Fibroblast of villous mesenchyme (primary cell): ENCODE measurements around the gene LENEP. TPM values are rescaled to one million over a fixed set of nuclear protein-coding genes. Genes with fewer than 3 reads are reported as not detected.

ENCODE experiments used
- DNase-seq: peaks from one replicate; pipeline ENCODE4 v3.0.0-alpha.2; 2010; ENCODE audit warnings: low read depth
- H3K4me3 ChIP-seq: 2 replicates; pipeline ENCODE4 v1.5.1; 2011; ENCODE audit warnings: low read depth, mild to moderate bottlenecking, low read length
- total RNA-seq: library from RNA; depleted of rRNA; stranded (reverse); fragments of >200 nt; gene quantifications from 2 replicates; pipeline ENCODE4 v1.2.3, GENCODE V29; 2012
- TF ChIP-seq, protein P1 (sequence below): IDR thresholded peaks from 2 replicates; pipeline ENCODE4 v1.5.1; 2012; ENCODE audit warnings: low read depth, mild to moderate bottlenecking, low read length; ENCODE audit not compliant: insufficient read depth

LENEP gene
- total RNA-seq, 1 donor = 0.43 TPM

DNA sequence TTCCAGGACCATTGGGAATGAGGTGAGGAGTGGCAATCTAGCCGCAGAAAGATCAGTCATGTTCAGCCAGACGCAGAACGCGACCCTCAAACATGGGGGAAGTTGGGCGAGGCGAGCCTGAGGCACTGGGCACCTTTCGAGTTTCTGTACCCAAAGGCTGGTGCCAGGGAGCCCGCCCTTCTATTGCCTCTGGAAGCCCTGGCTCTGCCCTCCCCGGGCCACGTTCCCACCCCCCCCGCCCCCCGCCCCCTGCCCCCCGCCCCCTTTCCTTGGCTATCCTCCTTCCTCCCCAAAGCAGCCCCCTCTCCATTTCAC is 7.0 kb downstream of the LENEP start:
- no peak for DNase-seq
- TF ChIP-seq, protein P1, sequence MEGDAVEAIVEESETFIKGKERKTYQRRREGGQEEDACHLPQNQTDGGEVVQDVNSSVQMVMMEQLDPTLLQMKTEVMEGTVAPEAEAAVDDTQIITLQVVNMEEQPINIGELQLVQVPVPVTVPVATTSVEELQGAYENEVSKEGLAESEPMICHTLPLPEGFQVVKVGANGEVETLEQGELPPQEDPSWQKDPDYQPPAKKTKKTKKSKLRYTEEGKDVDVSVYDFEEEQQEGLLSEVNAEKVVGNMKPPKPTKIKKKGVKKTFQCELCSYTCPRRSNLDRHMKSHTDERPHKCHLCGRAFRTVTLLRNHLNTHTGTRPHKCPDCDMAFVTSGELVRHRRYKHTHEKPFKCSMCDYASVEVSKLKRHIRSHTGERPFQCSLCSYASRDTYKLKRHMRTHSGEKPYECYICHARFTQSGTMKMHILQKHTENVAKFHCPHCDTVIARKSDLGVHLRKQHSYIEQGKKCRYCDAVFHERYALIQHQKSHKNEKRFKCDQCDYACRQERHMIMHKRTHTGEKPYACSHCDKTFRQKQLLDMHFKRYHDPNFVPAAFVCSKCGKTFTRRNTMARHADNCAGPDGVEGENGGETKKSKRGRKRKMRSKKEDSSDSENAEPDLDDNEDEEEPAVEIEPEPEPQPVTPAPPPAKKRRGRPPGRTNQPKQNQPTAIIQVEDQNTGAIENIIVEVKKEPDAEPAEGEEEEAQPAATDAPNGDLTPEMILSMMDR = no peak
- H3K4me3 ChIP-seq = peak overlapping the region; percentile 93

DNA sequence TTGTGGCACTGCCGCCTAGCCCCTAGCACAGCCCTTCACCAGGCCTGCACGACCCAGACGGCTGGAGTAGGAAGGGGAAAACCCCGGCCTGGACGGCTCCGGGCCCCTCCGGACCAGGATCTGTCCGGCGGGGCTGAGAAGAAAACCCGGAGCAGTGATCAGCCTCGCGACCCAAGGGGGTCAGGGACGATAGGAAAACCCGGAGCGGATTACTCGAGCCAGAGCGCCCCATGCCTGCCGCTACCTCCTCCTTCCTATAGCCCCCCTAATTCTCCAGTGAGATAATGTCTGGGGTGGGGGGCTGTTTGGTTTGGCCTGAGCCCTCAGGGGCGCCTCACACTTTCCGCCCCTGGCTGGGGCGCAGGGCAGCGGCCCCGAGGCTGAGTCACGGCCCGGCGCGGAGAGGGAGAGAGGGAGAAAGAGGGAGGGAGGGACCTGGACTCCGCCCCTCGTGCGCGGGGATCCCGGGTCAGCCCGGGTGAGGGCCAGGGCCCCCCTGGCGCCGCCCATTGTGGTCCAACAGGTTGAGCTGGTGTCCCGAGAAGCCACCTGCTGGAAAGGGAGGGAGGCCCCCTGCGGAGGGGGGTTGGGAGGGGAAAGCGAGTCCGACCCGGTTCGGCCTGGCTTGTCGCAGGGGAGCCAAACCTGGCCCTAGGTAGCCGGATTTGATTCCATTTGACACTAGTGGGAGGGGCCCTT is 7.5 kb downstream of the LENEP start:
- peak; percentile 84 for DNase-seq
- TF ChIP-seq, protein P1 = peak; percentile 5
- peak overlapping the region; percentile 93 for H3K4me3 ChIP-seq

DNA sequence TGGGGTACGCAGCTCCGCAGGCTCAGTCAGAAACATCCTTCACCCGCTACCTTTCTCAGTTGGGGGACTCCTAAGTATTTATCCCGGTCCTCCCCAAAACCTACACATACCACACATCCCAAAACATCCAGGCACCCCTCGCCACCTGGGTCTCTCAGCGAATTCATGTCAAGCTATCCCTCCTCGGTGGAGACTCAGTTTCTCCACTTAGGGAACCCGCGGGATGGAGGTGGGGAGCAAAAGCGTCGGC is 8.0 kb downstream of the LENEP start:
- TF ChIP-seq, protein P1 = no peak
- peak overlapping the region; percentile 93 for H3K4me3 ChIP-seq
- no peak for DNase-seq

DNA sequence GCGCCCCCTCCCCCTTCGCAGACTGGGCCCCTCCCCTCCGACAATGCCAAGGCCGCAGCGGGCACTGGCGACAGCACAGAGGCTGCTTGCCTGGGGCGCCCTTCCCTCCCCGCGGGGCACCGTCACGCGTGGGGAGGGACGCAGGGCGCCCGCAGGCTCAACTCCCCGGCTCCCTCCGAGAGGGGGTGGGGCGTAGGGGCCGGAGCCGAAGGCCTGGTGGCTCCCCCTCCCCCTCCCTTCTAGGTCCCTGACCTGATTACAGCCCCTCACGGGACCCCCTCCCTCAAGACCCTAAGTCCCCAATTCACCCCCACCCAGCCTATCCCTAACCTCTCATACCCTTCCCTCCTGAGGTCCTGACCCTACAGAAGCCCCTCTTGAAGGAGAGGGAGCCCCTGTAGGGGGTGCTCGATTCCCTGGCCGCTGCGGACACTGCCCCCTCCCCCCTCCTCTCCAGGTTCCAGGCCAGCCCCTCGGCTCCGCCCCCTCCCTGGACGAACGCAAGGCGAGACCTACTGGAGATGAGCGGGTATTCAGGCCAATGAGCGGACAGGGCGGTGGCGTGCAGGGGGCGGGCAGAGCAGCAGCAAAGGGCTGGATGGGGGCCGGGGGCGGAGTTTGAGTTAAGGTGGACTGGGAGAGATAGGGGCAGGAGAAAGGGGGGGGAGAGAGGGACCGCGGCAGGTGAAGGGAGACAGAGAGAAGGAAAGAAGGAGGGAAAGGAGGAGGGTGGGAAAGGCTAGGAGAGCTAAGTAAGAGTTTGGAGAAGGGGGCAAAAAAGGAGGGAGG is 8.5 kb downstream of the LENEP start:
- H3K4me3 ChIP-seq = peak overlapping the region; percentile 93
- TF ChIP-seq, protein P1 = peak; percentile 50
- DNase-seq = peak; percentile 99

DNA sequence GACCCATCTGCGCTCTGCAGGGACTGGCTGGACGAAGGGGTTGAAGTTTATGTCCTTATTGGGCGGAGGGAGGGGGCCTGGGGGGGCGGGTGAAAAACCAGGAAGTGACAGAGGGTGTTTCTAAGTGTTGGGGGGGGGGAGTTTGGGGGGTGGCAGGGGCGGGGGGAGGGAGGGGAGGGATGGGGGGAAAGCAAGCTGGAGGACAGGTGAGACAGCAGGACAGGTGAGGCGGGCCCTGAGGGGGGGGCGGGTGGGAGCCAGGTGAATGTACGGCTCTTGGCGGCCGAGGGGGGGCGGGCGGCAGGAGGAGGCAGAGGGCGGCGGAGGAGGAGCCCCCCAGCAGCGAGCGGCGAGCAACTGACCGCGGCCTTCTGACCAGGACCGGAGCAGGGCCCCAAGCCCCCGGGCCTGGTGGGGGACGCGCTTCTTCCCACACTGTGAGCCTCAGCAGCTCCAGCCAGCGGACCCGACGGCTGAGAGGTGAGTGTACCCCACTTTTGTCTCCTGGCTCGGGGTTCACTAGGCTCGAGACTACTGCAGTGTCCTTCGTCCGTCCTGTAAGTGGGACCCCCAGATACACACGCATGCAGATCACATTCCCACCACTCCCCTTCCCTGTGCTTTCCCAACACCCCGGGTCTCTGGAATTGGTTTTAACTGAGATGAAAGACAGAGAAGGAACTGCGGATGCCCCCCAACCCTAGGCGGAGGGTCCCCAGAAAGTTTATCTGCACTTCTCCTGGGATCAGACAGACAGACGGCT is 9.3 kb downstream of the LENEP start, which contains the start of gene ZBTB7B:
ZBTB7B (plus strand) TSS at position 339 of the 763 bp plus-strand sequence. CDS start 11,859 bp downstream, outside the sequence.
- peak; percentile 20 for DNase-seq
- H3K4me3 ChIP-seq = peak within 1 kb of the TSS; percentile 93
- TF ChIP-seq, protein P1 = no peak

DNA sequence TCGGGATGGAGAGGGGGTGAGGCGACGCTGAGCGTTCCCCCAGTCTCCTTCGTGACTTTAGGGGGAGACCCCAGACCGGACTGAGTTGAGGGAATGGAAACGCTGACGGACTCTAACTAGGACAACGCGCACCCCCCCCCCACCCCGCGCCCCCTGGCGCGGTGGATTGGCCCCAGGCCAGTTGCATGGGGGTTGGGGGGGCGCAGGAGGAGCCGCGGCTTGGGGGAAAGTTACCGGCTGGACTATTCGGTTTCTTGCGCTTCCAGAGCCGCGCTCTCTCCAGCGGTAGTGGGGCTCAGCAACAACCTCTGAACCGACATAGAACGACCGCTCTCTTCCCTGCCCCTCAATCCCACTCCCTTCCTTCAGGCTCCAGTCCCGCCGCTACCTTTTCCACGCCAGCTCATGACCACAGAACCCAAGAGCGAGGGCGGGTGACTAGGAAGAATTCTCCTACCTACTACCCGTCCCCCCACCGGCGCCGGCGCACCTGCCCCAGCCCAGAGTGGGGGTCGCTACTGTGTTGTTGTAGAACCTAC is 9.9 kb downstream of the LENEP start:
- TF ChIP-seq, protein P1 = no peak
- peak; percentile 30 for DNase-seq
- peak overlapping the region; percentile 93 for H3K4me3 ChIP-seq
